ENCODE measurements around the gene FBXO48.
"Not testable (repeated sequence)": the region's sequence is repeated elsewhere in the genome, so short reads cannot be mapped to it uniquely, and the experiment has no call there.

The FBXO48 gene

GRCh38 chr2:68471385-68471784 is 4.3 kb upstream of the FBXO48 start:
- DNase-seq, result no peak

- DNase-seq, result no peak
Observed at GRCh38 chr2:68469935-68470334, 2.8 kb upstream of the FBXO48 start.

- DNase-seq, result no peak
Observed at GRCh38 chr2:68468801-68469200, 1.7 kb upstream of the FBXO48 start.

GRCh38 chr2:68466778-68467076 is 367 bp downstream of the FBXO48 start:
- DNase-seq, result no peak

GRCh38 chr2:68466361-68466777 is 725 bp downstream of the FBXO48 start:
- peak; percentile 74 for DNase-seq

GRCh38 chr2:68465081-68465916 is 1.8 kb downstream of the FBXO48 start:
- DNase-seq, result peak; percentile 65

- DNase-seq, result no peak
Observed at GRCh38 chr2:68464651-68465050, 2.4 kb downstream of the FBXO48 start.

GRCh38 chr2:68463287-68463877 is 3.7 kb downstream of the FBXO48 start:
- no peak for DNase-seq

GRCh38 chr2:68458981-68459380 is 8.1 kb downstream of the FBXO48 start:
- no peak for DNase-seq

- no peak for DNase-seq
Observed at GRCh38 chr2:68456198-68456597, 10.9 kb downstream of the FBXO48 start.

GRCh38 chr2:68454719-68455118 is 12.4 kb downstream of the FBXO48 start:
- no peak for DNase-seq

- no peak for DNase-seq
Observed at GRCh38 chr2:68453761-68454360, 13.2 kb downstream of the FBXO48 start.

GRCh38 chr2:68452158-68452900 is 14.8 kb downstream of the FBXO48 start:
- no peak for DNase-seq

GRCh38 chr2:68448671-68449653 is 18.1 kb downstream of the FBXO48 start:
- DNase-seq, result no peak

GRCh38 chr2:68447118-68447517 is 20.0 kb downstream of the FBXO48 start:
- no peak for DNase-seq

GRCh38 chr2:68446425-68446824 is 20.7 kb downstream of the FBXO48 start:
- not testable (repeated sequence) for DNase-seq

- no peak for DNase-seq
Observed at GRCh38 chr2:68441994-68442322, 25.1 kb downstream of the FBXO48 start.

GRCh38 chr2:68441179-68441993 is 25.7 kb downstream of the FBXO48 start:
- peak; percentile 88 for DNase-seq

GRCh38 chr2:68438455-68439303 is 28.4 kb downstream of the FBXO48 start:
- DNase-seq, result no peak

- no peak for DNase-seq
Observed at GRCh38 chr2:68436270-68436669, 30.8 kb downstream of the FBXO48 start.

- no peak for DNase-seq
Observed at GRCh38 chr2:68435615-68436014, 31.5 kb downstream of the FBXO48 start.

All from activated CD4-positive, alpha-beta T cell treated with anti-CD3 and anti-CD28 coated beads for 48 hours (primary cell).